GM19023 (cell line): Measurements from ENCODE around the gene ASB3.
A peak's percentile ranks its signal among the peaks of the same experiment; 100 is the strongest.
"Not testable (repeated sequence)": the region's sequence is repeated elsewhere in the genome, so short reads cannot be mapped to it uniquely, and the experiment has no call there.

Experiments
- ATAC-seq: cut with Tn5 transposase; IDR thresholded peaks from one replicate; pipeline ENCODE4 v1.9.1; 2021; ENCODE audit warnings: mild to moderate bottlenecking, moderate library complexity; ENCODE audit not compliant: unreplicated experiment

ASB3 gene

DNA sequence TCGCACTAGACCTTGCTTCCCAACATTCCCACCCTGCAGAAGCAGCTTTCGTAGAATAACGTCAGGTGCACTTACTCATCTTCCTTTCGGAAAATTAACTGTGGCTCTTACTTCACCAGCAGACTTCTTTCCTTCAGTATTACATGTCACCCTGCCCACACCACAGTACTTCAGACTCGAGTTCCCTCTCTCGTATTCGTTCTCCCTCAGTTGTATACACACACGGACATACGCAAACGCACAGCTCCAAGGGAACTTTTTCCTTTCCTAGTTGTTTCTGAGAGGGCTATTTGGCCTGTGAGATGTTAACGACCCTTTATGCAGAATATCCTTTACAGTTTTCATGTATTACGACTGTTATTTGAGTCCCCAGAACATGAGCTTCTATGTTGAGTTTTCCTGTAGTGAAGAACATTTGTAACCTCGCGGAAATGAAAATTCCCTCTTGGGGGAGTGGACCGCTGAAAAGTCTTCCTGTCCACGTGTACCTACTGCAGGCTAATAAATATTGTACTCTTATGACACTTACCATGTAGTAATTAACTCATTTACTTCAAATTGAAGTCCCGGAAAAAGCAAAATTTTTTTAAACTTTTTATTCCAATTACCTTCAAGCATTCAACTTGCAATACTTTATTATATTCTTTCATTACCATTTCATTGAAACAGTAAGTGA is 999 bp upstream of the ASB3 start:
- no peak for ATAC-seq

DNA sequence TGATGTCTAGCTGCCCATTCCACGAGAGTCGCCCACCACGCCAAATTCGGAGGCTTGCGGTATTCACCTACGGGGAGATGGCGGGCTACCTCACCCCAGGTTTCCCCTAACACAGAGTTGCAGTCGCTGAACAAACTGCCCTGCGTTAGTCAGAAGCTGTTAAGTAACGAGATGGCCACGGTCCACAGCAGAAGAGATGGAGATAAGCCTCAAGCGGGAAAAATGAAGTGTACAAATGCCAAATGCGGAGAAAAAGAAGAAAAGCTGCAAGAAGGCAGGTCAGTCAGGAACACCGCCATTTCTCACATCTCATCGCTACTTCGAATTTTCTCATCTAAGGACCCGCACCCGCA is 425 bp downstream of the ASB3 start:
- peak; percentile 12 for ATAC-seq

DNA sequence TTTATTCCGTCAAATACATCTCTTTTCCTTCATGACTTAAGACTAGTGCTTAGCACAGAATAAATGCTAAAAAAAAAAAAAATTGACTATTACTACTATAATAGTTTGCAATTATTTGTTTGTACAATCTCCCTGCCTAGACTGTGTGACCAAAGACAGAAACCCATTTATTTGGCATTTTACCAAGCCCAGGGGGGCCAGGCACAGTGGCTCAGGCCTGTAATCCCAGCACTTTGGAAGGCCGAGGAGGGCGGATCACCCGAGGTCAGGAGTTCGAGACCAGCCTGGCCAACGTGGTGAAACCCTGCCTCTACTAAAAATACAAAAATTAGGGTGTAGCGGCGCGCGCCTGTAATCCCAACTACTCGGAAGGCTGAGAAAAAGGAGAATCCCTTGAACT is 1.4 kb downstream of the ASB3 start:
- ATAC-seq = no peak

DNA sequence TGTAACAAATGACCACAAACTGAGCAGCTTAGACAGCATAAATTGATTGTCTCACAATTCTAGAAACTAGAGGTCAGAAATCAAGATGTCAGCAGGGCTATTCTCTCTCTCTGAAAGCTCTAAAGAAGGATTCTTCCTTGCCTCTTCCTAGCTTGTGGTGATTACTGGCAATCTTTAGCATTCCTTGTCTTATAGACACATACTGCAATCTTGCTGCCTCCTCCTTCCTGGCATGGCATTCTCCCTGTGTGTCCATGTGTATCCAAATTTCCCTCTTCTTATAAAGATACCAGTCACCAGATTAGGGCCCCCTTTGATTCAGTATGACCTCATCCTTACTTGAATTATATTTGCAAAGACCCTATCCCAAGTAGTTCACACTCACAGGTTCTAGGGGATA is 2.3 kb downstream of the ASB3 start:
- ATAC-seq = no peak

DNA sequence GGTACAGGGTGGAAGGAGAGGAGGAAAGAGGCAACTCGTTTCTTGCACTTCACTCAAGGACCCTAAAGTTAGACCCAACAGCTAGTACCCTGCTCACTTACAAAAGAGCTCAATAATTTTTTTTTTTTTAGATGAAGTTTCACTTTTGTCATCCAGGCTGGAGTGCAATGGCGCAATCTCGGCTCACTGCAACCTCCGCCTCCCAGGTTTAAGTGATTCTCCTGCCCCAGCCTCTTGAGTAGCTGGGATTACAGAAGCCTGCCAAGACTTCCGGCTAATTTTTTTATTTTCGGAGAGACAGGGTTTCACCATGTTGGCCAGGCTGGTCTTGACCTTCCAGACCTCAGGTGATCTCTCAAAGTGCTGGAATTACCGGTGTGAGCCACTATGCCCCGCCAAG is 4.1 kb downstream of the ASB3 start:
- no peak for ATAC-seq

DNA sequence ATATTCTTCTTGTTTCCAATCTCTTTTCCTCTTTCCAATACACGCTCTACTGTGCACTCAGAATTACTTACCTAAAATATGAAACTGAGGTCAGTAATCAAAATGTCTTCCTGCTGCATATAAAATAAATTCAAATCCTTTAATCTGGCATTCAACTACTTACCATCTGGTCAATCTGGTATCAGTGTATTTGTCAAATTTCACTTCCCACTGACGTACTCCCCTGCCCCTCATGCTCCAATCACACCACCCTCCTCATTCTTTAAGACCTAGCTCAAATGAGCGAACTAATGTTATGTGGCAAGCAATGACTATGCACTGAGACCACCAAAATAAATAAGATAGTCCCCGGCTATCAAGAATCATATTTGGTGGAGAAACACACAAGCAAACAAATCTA is 6.7 kb downstream of the ASB3 start:
- no peak for ATAC-seq

DNA sequence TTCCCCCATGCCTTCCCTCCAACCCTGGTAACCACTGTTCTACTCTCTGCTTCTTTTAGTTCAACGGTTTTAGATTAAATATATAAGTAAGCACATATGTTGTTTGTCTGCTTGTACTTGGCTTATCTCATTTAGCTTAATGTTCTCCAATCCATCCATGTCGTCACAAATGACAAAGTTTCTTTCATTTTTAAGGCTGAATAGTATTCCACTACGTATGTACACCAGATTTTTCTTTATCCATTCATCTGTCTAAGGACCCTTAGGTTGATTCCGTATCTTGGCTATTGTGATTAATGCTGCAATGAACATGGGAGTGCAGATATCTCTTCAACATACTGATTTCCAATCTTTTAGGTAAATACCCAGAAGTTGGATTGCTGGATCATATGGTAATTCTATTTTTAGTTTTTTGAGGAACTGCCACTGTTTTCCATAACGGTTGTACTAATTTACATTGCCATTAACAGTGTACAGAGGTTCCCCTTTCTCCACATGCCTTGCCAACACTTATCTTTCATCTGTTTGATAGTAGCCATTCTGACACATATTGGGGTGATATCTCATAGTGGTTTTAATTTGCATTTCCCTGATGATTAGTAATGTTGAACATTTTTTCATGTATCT is 8.1 kb downstream of the ASB3 start:
- ATAC-seq = no peak

DNA sequence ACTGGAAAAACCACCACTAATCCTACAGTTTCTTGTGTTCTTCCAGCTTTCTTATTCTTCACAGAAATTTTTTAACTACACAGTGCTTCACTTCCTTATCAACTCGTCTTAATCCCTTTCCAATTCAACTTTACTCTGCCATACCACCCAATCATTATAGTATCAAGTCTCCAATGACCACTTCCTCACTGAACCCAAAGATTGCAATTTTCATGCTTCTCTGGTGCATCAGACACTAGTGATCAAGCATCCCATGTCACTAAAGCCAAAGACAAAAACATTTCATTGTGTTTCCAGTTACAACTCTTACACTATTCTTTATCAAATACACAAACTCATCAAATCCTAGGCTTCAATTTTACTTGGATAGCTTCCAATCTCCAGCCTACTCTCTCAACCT is 9.6 kb downstream of the ASB3 start:
- ATAC-seq = no peak

DNA sequence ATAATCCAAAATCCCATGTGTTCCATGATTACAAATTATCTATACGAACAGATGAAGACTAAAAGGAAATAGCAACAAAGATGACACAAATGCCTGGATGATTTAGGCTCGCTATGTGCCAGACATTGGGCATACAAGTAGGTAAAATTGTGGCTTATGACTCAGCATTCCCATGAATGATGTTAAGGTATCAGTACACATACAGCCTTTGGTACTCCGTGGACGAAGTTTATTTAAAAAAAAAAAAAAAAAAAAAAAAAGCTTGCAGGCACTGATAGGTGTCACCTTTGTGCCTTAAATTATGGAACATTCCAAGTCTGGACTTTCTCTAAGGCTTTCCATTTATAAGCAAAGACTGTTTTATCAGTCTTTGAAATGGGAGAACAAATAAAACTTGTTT is 16.5 kb downstream of the ASB3 start:
- ATAC-seq = no peak

DNA sequence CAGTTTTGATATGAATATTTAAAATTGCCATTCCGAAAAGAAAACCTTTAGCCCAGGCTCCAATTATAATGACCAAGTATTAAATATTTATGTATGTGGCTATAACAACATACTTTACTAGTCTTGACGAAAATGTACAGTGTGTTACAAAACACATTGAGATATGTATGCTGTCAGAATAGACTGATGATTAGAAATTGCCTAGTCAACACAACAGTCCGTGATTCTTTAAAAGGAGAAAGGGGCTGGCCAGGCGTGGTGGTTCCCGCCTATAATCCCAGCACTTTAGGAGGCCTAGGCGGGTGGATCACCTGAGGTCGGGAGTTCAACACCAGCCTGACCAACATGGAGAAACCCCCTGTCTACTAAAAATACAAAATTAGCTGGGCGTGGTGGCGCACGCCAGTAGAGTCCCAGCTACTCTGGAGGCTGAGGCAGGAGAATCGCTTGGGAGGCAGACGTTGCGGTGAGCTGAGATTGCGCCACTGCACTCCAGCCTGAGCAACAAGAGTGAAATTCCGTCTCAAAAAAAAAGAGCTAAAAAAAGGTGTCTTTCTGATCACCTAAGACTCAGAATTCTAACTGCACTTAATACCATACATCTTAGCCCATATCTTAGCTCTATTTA is 17.3 kb downstream of the ASB3 start:
- ATAC-seq = no peak

DNA sequence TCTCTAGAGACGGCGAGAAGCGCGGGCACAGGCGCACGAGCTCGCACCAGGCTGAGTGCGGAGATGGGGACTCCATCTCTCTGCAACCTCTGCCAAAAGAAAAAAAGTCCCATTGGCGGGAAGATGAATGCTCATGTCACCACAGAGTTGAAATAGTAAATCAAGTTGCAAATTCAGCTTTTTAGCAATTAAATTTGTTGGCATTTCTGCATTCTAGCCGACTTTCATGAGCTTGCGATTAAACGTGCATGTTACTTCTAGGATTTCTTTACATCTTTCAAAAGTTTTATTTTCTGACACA is 18.6 kb downstream of the ASB3 start:
- ATAC-seq = peak; percentile 51

DNA sequence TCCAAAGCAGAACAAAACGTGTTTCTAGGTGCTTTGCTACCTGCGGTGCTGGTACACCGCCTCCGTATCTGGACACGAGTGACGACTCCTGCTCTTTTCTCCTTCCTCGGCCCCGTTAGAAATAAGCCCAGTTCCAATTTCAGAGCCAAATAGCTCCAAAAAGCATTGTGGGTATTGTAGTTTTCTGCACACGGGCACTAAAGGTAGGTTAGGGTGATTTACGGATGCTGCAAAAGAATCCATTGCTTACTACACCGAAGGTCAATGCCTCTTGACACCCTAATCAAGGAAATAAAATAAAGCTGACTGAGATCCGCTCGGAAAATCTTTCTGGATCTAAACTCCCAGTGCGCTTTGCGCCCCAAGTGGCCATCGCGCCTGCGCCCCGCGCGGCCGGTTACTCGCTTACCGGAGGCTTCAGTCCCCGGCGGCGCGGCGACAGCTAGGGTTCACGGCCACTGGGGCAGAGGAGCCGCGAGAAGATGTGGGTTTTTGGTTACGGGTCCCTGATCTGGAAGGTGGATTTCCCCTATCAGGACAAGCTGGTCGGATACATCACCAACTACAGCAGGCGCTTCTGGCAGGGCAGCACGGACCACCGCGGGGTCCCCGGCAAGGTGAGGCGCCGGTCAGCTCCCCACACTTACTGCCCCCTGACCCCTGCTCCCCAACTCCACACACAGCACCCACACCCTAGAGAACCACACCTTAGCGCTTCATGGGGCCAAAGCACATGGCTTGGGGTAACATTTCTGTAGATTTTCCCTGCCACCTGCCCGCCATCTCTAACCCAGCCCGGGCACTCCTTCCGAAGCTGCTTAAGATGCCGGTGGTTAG is 19.1 kb downstream of the ASB3 start, which contains the start of gene CHAC2:
CHAC2 (plus strand) TSS at position 400 of the 837 bp plus-strand sequence; CDS start at position 483, 83 bp downstream.
- ATAC-seq = peak; percentile 96

DNA sequence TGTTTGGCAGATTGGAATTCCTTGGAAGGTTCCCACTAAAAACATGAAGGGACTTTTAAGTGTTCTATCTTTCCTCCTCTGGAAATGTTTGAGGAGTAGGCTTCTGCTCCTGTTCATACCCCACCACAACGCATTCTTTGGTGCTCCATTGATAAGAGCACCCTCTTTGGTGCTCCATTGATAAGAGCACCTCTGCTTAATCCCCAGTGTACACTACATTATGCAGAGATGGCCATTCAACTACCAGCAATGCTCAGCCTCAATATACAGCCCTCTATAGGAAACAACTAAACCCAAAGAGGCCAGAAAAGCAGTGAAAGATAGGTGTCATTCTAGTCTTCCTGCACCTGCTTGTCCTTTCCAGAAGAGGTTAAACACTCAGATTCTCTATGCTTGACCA is 21.0 kb downstream of the ASB3 start:
- no peak for ATAC-seq

DNA sequence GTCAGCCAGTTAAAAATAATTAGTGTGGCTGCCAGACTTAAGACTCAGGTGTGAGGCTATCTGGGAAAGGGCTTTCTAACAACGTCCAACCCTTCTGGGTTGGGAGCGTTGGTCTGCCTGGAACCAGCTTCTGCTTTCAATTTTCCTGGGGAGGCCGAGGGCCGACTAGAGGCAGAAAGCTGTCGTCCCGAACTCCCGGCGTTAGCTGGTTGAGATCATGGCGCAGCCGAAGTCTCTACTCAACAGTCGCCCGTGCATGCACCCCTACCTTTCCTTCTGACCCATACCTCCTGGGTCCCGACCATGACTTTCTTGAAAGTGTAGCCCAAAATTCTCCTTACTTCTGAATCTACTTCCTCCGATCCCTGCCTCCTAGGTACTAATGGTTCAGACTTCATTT is 29.5 kb downstream of the ASB3 start:
- ATAC-seq = not testable (repeated sequence)

DNA sequence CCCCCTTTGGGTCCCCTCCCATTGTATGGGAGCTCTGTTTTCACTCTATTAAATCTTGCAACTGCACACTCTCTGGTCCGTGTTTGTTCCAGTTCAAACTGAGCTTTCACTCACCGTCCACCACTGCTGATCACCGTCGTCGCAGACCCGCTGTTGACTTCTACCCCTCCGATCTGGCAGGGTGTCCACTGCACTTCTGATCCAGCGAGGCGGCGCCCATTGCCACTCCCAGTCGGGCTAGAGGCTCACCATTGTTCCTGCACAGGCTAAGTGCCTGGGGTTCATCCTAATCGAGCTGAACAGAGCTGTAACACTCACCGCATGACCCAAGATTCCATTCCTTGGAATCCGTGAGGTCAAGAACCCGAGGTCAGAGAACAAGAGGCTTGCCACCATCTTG is 30.1 kb downstream of the ASB3 start:
- no peak for ATAC-seq

DNA sequence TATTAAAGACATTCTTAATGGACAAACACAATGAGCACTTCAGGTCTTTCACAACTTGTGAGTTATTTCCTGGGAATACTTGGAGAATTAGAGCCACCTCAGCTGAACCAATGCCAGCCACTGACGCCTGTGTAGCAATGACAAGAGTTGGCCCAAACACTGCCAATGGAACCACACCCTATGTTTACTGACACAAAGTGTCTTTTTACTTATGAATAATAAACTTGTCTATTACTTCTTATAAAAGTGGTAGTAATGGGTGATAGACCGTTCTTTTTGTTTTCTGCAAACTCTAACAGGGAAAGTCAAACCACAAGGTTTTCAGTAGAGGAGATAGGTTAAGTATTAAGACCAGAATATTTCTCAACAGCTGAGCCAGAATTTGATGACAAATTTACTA is 31.6 kb downstream of the ASB3 start:
- ATAC-seq = no peak

DNA sequence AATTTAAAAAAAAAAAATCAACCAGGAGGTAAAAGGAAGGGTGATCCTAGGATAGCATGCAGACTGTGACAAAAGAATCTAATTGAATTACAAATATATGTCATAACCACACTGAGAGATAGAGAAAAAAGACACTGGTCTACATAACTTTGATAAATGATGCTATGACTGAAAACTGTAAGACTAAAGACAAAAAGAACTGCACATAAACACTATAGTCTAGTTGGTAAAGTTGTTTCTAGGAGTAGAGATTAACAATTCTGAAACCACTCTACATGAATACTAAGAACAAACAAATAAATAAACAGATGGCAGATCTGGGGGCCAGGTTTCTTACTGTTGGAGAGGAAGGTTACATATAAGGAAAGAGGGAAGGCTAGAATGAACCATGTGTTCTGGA is 33.7 kb downstream of the ASB3 start:
- no peak for ATAC-seq

DNA sequence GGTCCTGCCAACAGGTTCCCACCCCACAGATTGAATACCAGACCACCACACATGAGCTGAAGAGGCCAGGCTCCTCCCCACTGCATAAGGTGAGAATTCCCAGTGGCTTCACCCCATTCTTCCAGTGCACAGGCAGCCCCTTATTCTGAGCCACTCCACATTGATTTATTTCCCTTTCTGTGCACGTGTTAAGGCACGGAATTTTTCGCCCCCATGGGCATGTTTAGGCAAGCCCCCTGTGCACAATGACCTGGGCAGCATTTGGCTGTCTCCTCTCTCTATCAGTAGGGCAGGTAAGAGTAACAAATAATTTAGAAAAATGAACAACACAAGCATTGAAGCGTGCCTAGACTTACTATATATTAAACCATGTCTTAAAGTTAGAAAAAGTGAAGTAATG is 34.4 kb downstream of the ASB3 start:
- ATAC-seq = no peak

DNA sequence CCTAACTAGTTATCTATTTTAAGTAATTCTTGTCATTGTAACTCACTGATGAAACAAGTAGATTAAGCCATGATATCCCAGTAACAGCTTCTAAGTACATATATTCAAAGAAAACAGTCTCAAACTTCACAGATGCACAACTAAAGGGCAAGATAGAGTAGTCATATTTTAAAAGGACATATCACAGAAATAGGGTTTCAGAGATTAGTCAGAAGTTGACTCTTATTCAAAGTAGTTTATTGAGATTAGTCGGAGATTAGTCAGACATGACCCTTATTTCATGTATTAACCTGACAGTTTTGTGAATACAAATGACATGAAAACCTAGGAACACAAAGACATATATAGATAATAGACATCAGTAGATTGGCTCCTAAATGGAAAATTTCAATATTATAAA is 35.0 kb downstream of the ASB3 start:
- peak; percentile 92 for ATAC-seq

DNA sequence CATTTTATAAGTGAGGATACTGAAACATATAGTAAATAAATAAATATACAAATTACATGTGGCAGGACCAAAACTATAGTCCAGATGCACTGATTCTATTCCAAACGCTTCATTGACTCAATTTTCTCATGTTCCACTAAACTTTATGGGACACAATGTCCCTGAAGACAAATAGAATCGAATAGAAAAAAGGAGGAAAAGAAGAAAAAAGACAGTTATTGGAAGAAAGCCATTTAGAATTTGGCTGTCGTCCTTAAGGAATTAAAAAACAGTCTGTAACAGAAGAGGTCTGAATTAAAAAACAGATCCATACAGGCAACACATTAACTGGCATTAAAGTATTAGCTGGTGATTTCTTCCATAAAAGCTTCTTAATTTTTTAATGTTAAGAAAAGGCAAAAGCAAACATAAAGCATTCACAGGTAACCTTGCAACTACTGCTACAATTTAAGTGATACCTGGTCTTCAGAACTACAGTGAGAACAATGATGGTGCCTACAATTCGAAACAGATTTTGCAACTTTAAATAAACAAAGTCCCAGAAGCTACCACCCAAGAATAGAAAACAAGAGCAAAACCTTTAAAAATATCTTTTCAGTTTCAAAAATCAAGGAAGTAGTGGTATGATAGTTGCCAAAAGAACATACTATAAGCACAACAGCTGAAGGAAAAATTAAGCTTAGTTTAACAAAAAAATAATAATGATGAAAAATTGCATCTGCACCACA is 36.5 kb downstream of the ASB3 start:
- peak; percentile 33 for ATAC-seq

DNA sequence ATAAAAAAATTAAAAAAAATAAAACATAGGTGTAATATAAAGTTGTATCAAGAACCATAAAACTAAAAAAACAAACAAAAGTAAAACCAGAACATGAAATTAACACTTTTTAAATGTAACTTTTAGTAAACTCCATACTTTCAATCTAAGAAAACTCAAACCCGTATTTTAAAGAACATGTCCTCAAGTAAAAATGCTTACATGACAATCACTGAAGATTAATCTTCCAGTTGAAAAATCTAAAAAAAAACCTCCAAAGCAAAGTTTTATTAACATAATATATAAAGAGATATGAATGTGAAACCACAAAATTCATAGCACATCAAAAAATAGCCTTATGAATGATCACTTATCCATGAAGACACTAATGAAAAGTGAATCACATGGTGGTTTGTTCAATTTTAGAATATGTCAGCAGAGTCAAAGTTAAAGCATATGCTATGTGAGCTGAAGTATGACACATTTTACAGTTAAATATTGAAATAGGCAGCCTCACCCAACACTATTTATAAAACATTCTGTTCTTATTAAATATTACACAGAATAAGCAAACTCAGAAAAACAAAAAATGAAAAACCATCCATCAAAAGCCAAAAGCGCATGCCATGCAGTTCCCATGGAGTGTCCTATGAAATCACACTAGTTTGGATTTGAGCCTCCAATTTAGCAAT is 42.2 kb downstream of the ASB3 start:
- ATAC-seq = no peak
